Left hindlimb (tissue), 1 donor: ENCODE data around the gene ETS1.

ENCODE experiments used
- DNase-seq: peaks from one replicate; pipeline ENCODE4 v3.0.0-alpha.2; 2018

Gene ETS1

GRCh38 chr11:128478305-128478704, 109.1 kb downstream of the ETS1 start:
- DNase-seq = no peak

GRCh38 chr11:128477811-128478210, 109.5 kb downstream of the ETS1 start:
- DNase-seq = no peak

- DNase-seq = no peak
Observed at GRCh38 chr11:128477278-128477677, 110.1 kb downstream of the ETS1 start.

GRCh38 chr11:128476729-128477128, 110.6 kb downstream of the ETS1 start:
- no peak for DNase-seq

- DNase-seq = no peak
Observed at GRCh38 chr11:128476049-128476448, 111.3 kb downstream of the ETS1 start.

GRCh38 chr11:128474036-128474874, 113.1 kb downstream of the ETS1 start:
- DNase-seq = no peak

- DNase-seq = no peak
Observed at GRCh38 chr11:128473636-128474035, 113.7 kb downstream of the ETS1 start.

GRCh38 chr11:128472128-128473089, 114.9 kb downstream of the ETS1 start:
- no peak for DNase-seq

GRCh38 chr11:128471138-128471661, 116.2 kb downstream of the ETS1 start:
- no peak for DNase-seq

GRCh38 chr11:128470081-128470480, 117.3 kb downstream of the ETS1 start:
- no peak for DNase-seq

- no peak for DNase-seq
Observed at GRCh38 chr11:128469220-128469619, 118.1 kb downstream of the ETS1 start.

GRCh38 chr11:128468111-128468510, 119.2 kb downstream of the ETS1 start:
- DNase-seq = no peak

GRCh38 chr11:128467610-128468041, 119.7 kb downstream of the ETS1 start:
- DNase-seq = no peak

- DNase-seq = no peak
Observed at GRCh38 chr11:128467041-128467440, 120.3 kb downstream of the ETS1 start.

GRCh38 chr11:128465946-128466705, 121.2 kb downstream of the ETS1 start:
- no peak for DNase-seq

- DNase-seq = no peak
Observed at GRCh38 chr11:128465531-128465930, 121.8 kb downstream of the ETS1 start.

- no peak for DNase-seq
Observed at GRCh38 chr11:128464878-128465450, 122.4 kb downstream of the ETS1 start.

- DNase-seq = no peak
Observed at GRCh38 chr11:128463979-128464378, 123.4 kb downstream of the ETS1 start.

- DNase-seq = no peak
Observed at GRCh38 chr11:128463371-128463829, 124.0 kb downstream of the ETS1 start.

GRCh38 chr11:128462922-128463321, 124.4 kb downstream of the ETS1 start:
- no peak for DNase-seq

GRCh38 chr11:128462189-128462588, 125.2 kb downstream of the ETS1 start:
- no peak for DNase-seq

- no peak for DNase-seq
Observed at GRCh38 chr11:128458321-128458720, 129.0 kb downstream of the ETS1 start.
